Duodenal mucosa (tissue), 2 donors: ENCODE results near the gene COTL1.
A peak's percentile ranks its signal among the peaks of the same experiment; 100 is the strongest.

ENCODE experiments used
- H3K27ac ChIP-seq: one replicate; pipeline ENCODE4 v1.7.0; 2013; ENCODE audit warnings: low read depth, low read length
- H3K27me3 ChIP-seq, 2 donors: one replicate each; pipeline ENCODE4 v1.7.0; 2013; ENCODE audit warnings: low read length in 2 of 2, control low read depth in 1 of 2; ENCODE audit not compliant: insufficient read depth in 2 of 2, control insufficient read depth in 1 of 2
- H3K36me3 ChIP-seq, 2 donors: one replicate each; pipeline ENCODE4 v1.7.0; 2013; ENCODE audit warnings: low read length in 2 of 2, control low read depth in 1 of 2; ENCODE audit not compliant: insufficient read depth in 2 of 2, control insufficient read depth in 1 of 2
- H3K4me1 ChIP-seq, 2 donors: one replicate each; pipeline ENCODE4 v1.7.0; 2013; ENCODE audit warnings: low read length in 2 of 2, control low read depth in 1 of 2; ENCODE audit not compliant: insufficient read depth in 2 of 2, control insufficient read depth in 1 of 2
- H3K4me3 ChIP-seq, 2 donors: one replicate each; pipeline ENCODE4 v1.7.0; 2013; ENCODE audit warnings: low read length in 2 of 2, low read depth in 1 of 2
- H3K9ac ChIP-seq, 2 donors: one replicate each; pipeline ENCODE4 v1.7.0; 2013; ENCODE audit warnings: low read length in 2 of 2, low read depth in 1 of 2
- H3K9me3 ChIP-seq, 2 donors: one replicate each; pipeline ENCODE4 v1.7.0; 2013; ENCODE audit warnings: low read length in 2 of 2, control low read depth in 1 of 2; ENCODE audit not compliant: control insufficient read depth in 1 of 2

The COTL1 gene

DNA sequence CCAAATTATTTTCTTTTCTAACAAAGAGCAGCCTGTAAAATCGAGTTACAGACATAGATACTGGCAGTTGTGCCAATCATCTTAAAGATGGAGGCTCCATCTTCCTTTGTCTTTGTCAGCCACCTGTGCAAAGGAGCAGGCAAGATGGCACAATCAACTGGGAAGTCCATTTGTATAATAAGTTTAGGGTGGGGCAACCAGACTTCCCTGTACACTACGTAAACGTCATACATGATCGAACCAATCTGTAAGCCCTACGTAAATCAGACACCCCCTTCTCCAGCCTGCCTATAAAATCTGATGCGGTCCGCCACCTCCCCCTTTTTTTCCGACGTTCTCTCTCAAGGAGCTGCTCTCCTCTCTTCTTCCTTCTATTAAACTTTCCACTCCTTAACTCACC lies 82.0 kb downstream of the COTL1 start:
- Histone ChIP-seq H3K4me3 (no peak overlapping the region), H3K27ac (no peak overlapping the region), H3K36me3 (no peaks in the 10 kb centered on the region), H3K4me1 (peaks cover 10 to 16% of the 10 kb centered on the region in 2 donors), H3K9me3 (no peaks in the 10 kb centered on the region), H3K9ac (no peak overlapping the region), H3K27me3 (no peaks in the 10 kb centered on the region)

DNA sequence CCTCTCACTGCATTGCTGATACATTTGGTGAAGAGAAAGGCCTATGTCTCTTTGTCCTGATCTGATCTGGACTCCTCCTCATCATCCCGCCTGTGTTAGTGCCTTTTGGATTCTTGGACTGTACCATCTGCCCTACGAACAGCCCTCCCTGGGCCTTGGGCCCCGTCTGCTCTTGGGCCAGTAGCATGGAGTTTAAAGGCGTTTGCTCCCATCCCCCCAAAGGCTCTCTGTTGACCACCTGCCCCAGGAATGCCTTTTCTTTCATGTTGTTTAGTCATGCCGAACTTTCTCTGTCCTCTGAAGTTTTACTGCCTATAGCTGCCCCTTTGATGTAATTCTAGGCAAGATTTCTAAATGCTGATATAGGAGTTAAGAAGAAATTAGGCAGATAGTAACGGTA lies 82.5 kb downstream of the COTL1 start:
- peaks cover 10 to 16% of the 10 kb centered on the region in 2 donors for H3K4me1 ChIP-seq

DNA sequence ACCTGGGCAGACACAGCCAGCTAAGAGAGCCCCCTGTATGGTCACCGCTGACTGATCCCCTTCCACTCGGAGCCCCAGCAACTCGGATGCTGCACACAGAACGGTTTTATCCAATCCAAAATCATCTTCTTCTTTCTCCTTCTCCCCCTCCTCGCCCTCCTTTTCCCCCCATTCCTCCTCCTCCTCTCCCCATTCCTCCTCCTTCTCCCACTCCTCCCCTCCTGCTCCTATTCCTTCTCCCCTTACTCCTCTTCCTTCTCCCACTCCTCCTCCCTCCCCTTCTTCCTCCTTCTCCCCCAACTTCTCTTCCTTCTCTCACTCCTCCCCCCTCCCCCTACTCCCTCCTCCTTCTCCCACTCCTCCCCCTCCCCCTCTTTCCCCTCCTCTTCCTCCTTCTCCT lies 83.1 kb downstream of the COTL1 start:
- no peak overlapping the region for H3K27ac ChIP-seq
- H3K9ac ChIP-seq, result no peak overlapping the region
- peaks cover 0 to 3% of the 10 kb centered on the region in 2 donors for H3K9me3 ChIP-seq
- no peak overlapping the region for H3K4me3 ChIP-seq
- peaks cover 10 to 16% of the 10 kb centered on the region in 2 donors for H3K4me1 ChIP-seq
- H3K36me3 ChIP-seq, result no peaks in the 10 kb centered on the region
- no peaks in the 10 kb centered on the region for H3K27me3 ChIP-seq

More for the DNA sequence above, 82.5 kb downstream of the COTL1 start:
- Histone ChIP-seq H3K9ac (no peak overlapping the region), H3K9me3 (no peaks in the 10 kb centered on the region), H3K27me3 (no peaks in the 10 kb centered on the region), H3K36me3 (no peaks in the 10 kb centered on the region), H3K4me3 (no peak overlapping the region), H3K27ac (no peak overlapping the region)

DNA sequence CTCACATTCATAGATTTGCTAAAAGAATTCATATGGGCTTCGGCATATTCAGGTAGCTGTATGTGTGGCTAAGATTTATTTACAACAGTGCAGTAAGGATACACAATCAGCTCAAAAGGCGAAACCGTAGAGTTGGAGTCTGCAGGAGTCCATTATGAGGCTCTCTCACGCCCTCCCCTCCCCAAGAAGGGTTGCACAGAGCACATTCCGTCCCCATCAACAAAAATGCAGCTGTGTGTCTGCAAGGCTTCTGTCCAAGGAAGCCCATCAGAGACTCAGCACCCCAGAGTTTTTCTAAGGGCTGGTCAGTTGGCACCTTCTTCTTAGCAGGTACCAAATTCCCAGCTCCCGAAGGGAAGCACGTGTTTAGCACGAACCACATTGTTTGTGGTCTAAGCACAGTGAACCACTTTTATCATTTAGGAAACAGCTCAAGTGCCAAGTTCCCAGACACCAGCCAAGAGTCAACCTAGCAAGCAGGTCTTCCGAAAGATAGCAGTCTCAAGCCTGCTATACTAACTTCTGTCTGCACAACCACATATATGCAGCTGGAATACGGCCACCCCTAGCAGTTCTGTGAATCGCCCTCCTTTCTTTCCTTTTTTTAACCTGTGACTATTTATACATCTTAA lies 84.9 kb downstream of the COTL1 start:
- H3K4me3 ChIP-seq, result no peak overlapping the region
- H3K9ac ChIP-seq, result no peak overlapping the region
- H3K27ac ChIP-seq, result peak overlapping the region; percentile 67
- H3K36me3 ChIP-seq, result no peaks in the 10 kb centered on the region
- no peaks in the 10 kb centered on the region for H3K27me3 ChIP-seq
- peaks cover 0 to 7% of the 10 kb centered on the region in 2 donors for H3K9me3 ChIP-seq
- peaks cover 10 to 19% of the 10 kb centered on the region in 2 donors for H3K4me1 ChIP-seq

DNA sequence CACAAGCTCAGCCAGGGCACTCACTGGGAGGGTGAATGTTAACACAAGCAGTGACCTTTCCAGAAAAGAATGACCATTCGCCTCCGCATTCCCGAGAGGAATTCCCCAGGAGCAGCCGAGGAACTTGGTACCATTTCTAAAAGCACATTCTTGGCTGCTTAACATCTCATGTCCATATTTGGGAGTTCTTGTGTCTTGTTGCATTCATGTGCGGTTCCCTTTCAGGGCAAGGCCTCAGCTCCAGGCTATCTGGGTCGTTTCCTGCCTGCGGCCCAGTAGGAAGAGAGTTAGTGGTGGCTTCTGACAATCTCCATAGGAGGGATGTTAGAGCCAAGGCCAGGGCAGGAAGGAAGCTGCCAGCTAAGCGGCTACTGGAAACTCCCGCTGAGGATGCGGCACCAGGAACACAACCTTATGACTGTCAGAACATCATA lies 85.6 kb downstream of the COTL1 start:
- H3K4me1 ChIP-seq, result peaks cover 10 to 24% of the 10 kb centered on the region in 2 donors
- H3K4me3 ChIP-seq, result no peak overlapping the region
- no peak overlapping the region for H3K9ac ChIP-seq
- H3K36me3 ChIP-seq, result no peaks in the 10 kb centered on the region
- H3K27me3 ChIP-seq, result no peaks in the 10 kb centered on the region
- H3K9me3 ChIP-seq, result peaks cover 0 to 7% of the 10 kb centered on the region in 2 donors
- peak overlapping the region; percentile 67 for H3K27ac ChIP-seq

DNA sequence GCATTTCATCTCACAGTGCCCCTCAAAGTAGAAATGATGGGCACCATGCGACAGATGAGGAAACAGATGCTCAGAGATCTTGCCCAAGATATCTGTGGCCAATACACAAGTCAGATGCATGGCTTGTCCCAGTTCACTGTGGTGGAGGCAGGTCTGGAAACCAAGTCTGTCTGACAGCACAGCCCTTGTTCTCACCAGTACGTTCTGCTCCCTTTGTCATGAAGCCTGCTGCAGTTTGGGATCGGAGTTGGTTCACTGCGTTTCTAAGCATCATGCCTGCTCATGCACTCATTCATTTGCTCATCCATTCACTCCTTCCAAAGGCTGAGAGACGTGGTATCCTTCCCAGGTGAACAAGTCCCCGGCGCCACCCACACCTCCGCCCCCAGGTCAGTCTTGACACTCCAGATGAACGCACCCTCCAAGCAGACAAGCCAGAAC lies 86.2 kb downstream of the COTL1 start:
- Histone ChIP-seq H3K27ac (no peak overlapping the region), H3K9ac (no peak overlapping the region), H3K36me3 (no peaks in the 10 kb centered on the region), H3K4me3 (no peak overlapping the region), H3K4me1 (peaks cover 10 to 29% of the 10 kb centered on the region in 2 donors), H3K9me3 (peaks cover 0 to 7% of the 10 kb centered on the region in 2 donors), H3K27me3 (no peaks in the 10 kb centered on the region)

DNA sequence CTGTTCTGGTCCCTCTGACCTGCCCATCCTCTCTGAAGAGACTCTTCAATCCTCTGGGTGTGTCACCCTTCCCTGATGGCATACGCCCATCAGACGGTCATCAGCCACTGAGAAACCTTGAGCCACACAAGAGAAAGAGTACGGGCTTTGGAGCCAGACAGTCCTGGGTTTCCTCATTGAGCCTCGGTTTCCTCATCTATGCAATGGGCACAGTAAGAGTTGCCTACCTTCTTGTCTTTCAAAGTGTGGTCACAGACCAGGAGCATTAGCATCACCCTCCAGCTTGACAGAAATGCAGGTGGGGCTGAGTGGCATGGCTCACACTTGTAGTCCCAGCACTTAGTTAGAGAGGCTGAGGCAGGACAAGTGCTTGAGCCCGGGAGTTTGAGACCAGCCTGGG lies 87.3 kb downstream of the COTL1 start:
- Histone ChIP-seq H3K27me3 (no peaks in the 10 kb centered on the region), H3K9ac (no peak overlapping the region), H3K4me1 (peaks cover 10 to 33% of the 10 kb centered on the region in 2 donors), H3K36me3 (no peaks in the 10 kb centered on the region), H3K4me3 (no peak overlapping the region), H3K27ac (no peak overlapping the region), H3K9me3 (peaks cover 0 to 7% of the 10 kb centered on the region in 2 donors)

DNA sequence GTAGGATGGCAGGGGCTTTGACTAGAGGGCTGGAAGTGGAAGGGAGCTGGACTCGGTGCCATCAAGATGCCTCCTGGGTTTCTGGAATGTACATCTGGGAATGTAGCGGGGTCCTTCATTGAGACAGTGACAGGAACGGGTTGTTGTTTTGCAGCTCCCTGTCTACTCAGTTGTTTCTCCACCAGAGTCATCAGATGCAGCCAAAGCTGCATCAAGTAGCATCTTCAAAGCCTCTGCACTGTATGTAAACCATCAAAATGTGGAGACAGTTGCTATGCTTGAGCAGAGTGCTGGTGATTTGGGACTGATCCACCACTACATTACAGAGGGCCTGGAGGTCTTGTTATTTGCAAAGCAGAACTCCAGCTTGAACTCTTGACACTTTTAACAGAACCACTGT lies 88.3 kb downstream of the COTL1 start:
- Histone ChIP-seq H3K27me3 (no peaks in the 10 kb centered on the region), H3K27ac (no peak overlapping the region), H3K4me1 (peaks cover 10 to 33% of the 10 kb centered on the region in 2 donors), H3K36me3 (no peaks in the 10 kb centered on the region), H3K9ac (no peak overlapping the region), H3K9me3 (peaks cover 0 to 7% of the 10 kb centered on the region in 2 donors), H3K4me3 (no peak overlapping the region)

DNA sequence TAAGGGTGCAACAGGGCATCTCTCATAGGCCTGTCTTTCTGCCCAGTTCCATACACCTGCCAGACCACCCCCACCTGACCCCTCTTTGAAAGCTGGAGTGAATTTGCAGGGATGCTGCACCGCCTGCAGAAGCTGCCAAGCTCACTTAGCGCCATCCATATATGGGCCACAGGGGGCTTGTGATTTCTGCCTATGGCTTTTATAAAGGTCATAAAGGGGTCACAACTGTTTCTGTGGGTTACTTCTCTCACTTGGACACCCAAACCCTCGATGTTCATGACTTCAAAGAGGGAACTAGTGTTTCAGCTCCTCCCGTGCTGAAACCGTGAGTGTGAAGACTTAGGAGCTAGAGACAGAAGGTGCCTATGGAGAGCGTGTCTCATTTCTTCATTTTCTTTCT lies 89.6 kb downstream of the COTL1 start:
- Histone ChIP-seq H3K9me3 (peaks cover 0 to 7% of the 10 kb centered on the region in 2 donors), H3K9ac (no peak overlapping the region), H3K4me3 (no peak overlapping the region), H3K27ac (no peak overlapping the region), H3K27me3 (no peaks in the 10 kb centered on the region), H3K4me1 (peaks cover 10 to 33% of the 10 kb centered on the region in 2 donors), H3K36me3 (no peaks in the 10 kb centered on the region)

DNA sequence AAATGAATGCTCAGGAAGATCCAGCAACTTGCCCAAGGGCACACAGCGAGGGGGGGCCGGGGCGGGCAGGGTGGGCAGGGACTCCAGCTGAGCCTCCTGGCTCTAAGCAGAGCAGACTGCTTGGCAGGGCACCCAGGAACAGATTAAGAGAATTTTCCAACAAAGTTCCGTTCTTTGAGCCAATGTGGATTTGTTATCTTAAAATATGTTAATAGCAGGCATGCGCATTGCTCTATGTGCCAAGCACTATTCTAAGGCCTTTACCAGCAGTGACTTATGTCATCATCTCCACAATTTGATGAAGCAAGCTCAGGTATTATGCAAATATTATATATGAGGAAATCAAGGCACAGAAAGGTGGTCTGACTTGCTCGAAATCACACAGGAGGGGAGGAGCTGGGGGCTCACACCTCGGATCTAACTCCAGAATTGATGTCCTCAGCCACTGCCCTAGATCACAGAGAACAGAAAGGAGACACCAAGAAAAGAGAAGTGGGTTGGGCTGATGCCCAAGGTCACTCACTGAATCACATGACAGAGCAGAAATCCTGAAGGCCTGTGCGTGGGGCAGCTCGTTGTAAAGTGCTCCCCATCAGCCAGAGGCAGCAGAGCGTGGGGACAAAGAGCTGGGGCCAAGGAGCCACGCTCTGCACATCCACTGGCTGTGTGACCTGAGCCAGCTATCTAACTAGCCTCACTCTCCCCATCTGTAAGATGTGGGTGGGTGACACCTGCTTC lies 90.2 kb downstream of the COTL1 start:
- Histone ChIP-seq H3K27me3 (no peaks in the 10 kb centered on the region), H3K4me3 (no peak overlapping the region), H3K4me1 (peaks cover 4 to 30% of the 10 kb centered on the region in 2 donors), H3K27ac (no peak overlapping the region), H3K9ac (no peak overlapping the region), H3K36me3 (no peaks in the 10 kb centered on the region), H3K9me3 (peaks cover 0 to 7% of the 10 kb centered on the region in 2 donors)
